ENCODE results near the gene ZNF407.
A peak's percentile ranks its signal among the peaks of the same experiment; 100 is the strongest.
"Not testable (repeated sequence)": the region's sequence is repeated elsewhere in the genome, so short reads cannot be mapped to it uniquely, and the experiment has no call there.

Gene ZNF407

GRCh38 chr18:74946646-74947375, 349.1 kb downstream of the ZNF407 start:
- no peak for DNase-seq (ENCODE audit: low read depth, low spot score)

GRCh38 chr18:74947417-74947816, 349.7 kb downstream of the ZNF407 start:
- H3K27ac ChIP-seq: no peak overlapping the region
- no peak for DNase-seq (ENCODE audit: low read depth, low spot score)

More at GRCh38 chr18:74946646-74947375, 349.1 kb downstream of the ZNF407 start:
- no peak overlapping the region for H3K27ac ChIP-seq

- DNase-seq (ENCODE audit: low read depth, low spot score): no peak
- H3K27ac ChIP-seq: no peak overlapping the region
Observed at GRCh38 chr18:74947875-74948274, 350.2 kb downstream of the ZNF407 start.

- no peak overlapping the region for H3K27ac ChIP-seq
- DNase-seq (ENCODE audit: low read depth, low spot score): no peak
Observed at GRCh38 chr18:74949611-74950010, 351.9 kb downstream of the ZNF407 start.

GRCh38 chr18:74950479-74950878, 352.8 kb downstream of the ZNF407 start:
- H3K27ac ChIP-seq: no peak overlapping the region
- DNase-seq (ENCODE audit: low read depth, low spot score): no peak

- H3K27ac ChIP-seq: no peak overlapping the region
- peak; percentile 67 for DNase-seq (ENCODE audit: low read depth, low spot score)
Observed at GRCh38 chr18:74951165-74951760, 353.6 kb downstream of the ZNF407 start.

GRCh38 chr18:74957588-74958224, 360.0 kb downstream of the ZNF407 start:
- no peak overlapping the region for H3K27ac ChIP-seq
- DNase-seq (ENCODE audit: low read depth, low spot score): no peak

- no peak for DNase-seq (ENCODE audit: low read depth, low spot score)
- H3K27ac ChIP-seq: no peak overlapping the region
Observed at GRCh38 chr18:74959216-74959615, 361.5 kb downstream of the ZNF407 start.

- no peak overlapping the region for H3K27ac ChIP-seq
- no peak for DNase-seq (ENCODE audit: low read depth, low spot score)
Observed at GRCh38 chr18:74961596-74961995, 363.9 kb downstream of the ZNF407 start.

- DNase-seq (ENCODE audit: low read depth, low spot score): no peak
Observed at GRCh38 chr18:74963820-74964446, 366.3 kb downstream of the ZNF407 start.

GRCh38 chr18:74965682-74966081, 368.0 kb downstream of the ZNF407 start:
- H3K27ac ChIP-seq: no peak overlapping the region
- no peak for DNase-seq (ENCODE audit: low read depth, low spot score)

More at GRCh38 chr18:74963820-74964446, 366.3 kb downstream of the ZNF407 start:
- no peak overlapping the region for H3K27ac ChIP-seq

GRCh38 chr18:74967438-74967837, 369.8 kb downstream of the ZNF407 start:
- H3K27ac ChIP-seq: no peak overlapping the region
- DNase-seq (ENCODE audit: low read depth, low spot score): no peak

- no peak for DNase-seq (ENCODE audit: low read depth, low spot score)
- no peak overlapping the region for H3K27ac ChIP-seq
Observed at GRCh38 chr18:74967979-74968378, 370.3 kb downstream of the ZNF407 start.

- DNase-seq (ENCODE audit: low read depth, low spot score); H3K27ac ChIP-seq: not testable (repeated sequence)
Observed at GRCh38 chr18:74971358-74971757, 373.7 kb downstream of the ZNF407 start.

- H3K27ac ChIP-seq; DNase-seq (ENCODE audit: low read depth, low spot score): not testable (repeated sequence)
Observed at GRCh38 chr18:74971776-74972175, 374.1 kb downstream of the ZNF407 start.

GRCh38 chr18:74972354-74972753, 374.7 kb downstream of the ZNF407 start:
- H3K27ac ChIP-seq: no peak overlapping the region
- no peak for DNase-seq (ENCODE audit: low read depth, low spot score)

GRCh38 chr18:74975001-74975400, 377.3 kb downstream of the ZNF407 start:
- DNase-seq (ENCODE audit: low read depth, low spot score): no peak
- H3K27ac ChIP-seq: no peak overlapping the region

GRCh38 chr18:74976331-74976909, 378.8 kb downstream of the ZNF407 start:
- DNase-seq (ENCODE audit: low read depth, low spot score): no peak
- H3K27ac ChIP-seq: no peak overlapping the region

GRCh38 chr18:74977041-74977440, 379.4 kb downstream of the ZNF407 start:
- H3K27ac ChIP-seq: no peak overlapping the region
- DNase-seq (ENCODE audit: low read depth, low spot score): no peak

GRCh38 chr18:74980669-74981068, 383.0 kb downstream of the ZNF407 start:
- no peak for DNase-seq (ENCODE audit: low read depth, low spot score)
- H3K27ac ChIP-seq: no peak overlapping the region

- no peak for DNase-seq (ENCODE audit: low read depth, low spot score)
- no peak overlapping the region for H3K27ac ChIP-seq
Observed at GRCh38 chr18:74981476-74981875, 383.8 kb downstream of the ZNF407 start.
